HG02884 (cell line): ENCODE results near the gene CACHD1.

Experiments
- ATAC-seq: cut with Tn5 transposase; IDR thresholded peaks from one replicate; pipeline ENCODE4 v1.9.1; 2021; ENCODE audit warnings: mild to moderate bottlenecking, moderate library complexity; ENCODE audit not compliant: unreplicated experiment

CACHD1 gene

DNA sequence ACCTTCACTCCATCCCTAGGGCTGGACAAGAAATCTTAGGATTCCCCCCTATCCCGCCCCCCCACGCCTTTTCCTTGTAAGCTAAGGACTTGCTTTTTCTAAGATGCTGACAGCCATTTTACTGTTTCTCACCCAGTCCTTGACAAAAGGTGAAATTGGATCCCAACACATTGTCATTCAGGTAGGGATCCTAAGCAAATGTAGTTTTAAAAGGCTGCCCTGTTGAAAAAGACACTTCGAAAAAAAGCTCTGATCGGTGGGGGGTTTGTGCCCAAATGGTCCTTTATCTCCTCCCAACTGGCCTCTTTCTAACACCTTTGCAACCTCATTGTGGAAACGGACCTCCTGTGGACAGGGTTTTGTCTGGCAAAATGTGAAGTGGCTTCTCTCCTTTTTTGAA, 2.9 kb downstream of the CACHD1 start:
- no peak for ATAC-seq

DNA sequence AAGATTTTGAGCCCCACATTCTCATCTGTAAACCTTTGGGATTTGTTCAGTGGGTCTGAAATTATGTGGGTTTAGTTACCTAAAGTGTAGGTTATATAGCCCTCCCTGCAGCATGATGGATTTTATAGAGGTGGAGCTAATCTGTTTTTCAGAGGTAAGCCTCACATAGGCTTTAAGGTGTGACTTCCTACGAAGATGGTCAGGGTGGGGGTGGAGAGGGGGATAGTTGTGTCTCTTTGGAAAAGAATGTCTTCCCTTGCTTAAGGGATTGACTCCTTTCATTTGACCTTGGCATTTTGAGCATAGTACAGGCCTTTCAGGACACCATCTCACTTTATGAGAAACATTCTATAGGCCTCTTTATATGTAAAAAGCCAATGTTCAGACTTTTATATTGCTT, 3.4 kb downstream of the CACHD1 start:
- no peak for ATAC-seq

DNA sequence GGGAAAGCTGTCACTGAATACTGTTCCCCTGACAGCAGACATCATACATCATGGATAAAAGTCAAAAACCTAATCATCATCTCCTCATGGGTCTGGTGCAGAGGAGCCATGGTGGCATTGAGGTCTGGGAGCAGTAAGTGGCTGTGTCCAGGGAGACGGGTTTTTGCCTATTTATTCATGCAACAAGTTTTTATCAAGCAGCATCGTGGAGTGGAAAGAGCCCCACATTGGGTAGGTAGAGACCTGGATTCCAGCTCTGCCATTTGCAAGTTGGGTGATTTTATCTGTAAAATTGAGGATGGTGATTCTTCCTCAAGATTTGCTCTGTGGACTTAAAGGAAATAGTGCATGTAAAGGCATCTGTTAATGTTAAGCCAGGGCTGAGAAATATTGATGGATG, 4.2 kb downstream of the CACHD1 start:
- no peak for ATAC-seq

DNA sequence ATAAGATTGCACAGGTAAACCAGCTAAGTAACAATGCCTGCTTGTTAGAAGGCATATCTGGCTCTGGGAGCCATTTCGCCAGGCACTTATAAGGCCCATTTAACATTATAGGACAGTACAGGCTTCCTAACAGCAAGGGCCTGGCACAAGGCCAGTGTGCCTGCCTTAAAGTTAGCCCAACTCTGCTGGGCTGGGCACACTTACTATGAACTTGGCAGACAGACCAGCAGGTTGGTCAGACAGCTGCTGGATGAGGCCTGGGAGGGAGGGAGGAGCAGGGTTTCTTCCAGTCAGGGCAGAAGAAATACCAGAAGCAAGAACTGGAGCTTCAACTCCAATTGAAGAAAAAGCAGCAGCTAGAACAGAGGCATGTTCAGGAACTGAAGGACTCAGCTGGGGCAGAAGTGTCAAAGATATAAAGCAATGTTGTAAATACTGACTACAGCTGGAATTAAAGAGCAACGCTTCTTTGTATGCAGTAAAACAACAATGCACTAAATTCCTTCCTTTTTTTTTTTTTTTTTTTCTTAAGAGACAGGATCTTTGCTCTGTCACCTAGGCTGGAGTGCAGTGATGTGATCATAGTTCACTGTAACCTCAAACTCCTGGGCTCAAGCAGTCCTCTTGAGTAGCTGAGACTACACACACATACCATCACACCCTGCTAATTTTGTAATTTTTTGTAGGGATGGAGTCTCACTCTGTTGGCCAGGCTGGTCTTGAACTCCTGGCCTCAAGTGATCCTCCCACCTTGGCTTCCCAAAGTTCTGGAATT, 4.9 kb downstream of the CACHD1 start:
- no peak for ATAC-seq

DNA sequence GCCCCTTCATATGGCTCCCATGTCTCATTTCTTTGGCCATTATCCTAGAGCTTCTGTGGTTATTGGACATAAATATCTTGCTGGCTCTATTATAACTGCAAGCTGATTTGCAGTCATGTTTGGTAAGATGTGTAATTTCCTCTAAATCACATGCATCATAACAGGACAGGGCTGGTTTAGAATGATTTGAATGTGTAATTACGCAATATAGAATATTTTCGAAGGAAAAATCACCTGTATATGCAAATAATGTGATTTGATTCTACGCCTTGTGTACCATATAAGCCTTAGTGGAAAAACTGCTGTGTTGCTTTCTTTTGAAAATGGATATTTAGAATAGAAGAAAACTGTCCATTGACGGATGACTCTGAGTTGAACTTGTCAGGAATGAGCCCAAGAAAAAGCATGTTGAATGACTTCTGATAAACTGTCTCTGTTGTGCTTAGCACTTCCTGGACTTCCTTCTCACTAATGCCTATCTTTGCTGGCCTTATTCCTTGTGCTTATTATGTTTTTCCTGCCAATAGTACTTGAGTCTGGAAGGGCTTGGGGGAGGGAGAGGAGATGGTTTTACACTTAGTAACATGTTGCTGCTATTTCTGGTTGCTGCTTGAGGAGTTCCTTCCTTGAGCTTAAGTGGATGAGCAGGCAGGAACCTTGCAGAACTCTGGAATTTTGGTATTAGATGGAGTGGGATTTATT, 6.5 kb downstream of the CACHD1 start:
- no peak for ATAC-seq

DNA sequence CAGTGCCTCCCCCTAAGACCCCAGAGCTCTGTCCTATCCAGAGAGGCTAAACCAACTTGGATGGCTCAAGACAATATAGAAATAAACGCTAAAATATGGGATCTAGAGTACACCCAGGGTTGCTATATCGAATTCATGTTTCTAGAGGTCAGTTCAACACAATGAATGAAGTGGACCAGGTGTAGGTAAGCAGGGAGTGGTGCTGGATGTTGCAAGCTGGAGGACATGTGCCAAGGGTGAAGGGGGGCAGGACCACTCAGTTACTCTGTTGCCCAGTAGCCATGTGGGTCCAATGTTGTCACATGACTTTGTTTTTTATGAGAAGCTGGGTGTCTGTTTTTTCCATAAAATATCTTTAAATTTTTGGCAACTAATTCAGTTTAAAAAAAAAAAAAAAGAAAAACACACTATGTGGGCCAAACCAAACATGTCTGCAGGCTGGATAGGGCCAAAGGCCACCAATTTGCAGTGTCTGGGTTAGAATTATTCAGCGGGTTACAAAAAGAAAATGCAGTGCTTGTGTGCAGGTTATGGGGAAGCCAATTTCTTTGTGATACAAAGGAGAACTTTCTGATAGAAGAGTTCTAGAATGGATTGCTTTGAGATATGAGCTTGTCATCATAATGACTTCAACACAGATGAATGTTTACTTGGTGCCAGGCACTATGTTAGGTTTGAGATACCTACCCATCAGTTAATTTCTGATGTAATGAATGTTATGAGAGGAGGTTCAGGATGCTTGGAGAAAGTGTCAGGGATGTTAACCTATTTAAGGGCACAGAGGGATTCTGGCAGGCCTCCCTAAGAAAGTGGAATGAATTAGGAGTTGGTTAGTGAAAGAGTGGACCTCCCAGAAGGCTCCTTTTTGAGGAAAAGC, 8.9 kb downstream of the CACHD1 start:
- no peak for ATAC-seq

DNA sequence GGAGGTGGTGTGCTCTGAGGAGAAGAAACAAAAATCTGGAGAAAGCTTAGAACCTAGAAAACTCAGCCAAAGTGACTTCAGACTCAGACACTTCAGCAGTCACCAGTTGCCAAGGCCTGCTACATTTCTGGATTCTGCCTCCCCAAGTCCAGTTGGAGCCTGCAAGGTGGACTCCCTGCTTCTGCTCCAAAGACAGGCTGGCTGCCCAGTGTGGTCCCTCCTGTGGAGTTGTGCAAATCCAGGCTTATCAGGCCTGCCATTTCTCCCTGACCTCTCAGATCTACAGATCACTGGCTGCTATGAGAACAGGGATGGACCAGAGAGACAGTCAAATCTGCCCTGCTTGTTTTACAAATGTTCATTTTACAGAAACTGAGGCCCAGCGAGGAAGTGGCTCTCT, 9.9 kb downstream of the CACHD1 start:
- ATAC-seq = no peak

DNA sequence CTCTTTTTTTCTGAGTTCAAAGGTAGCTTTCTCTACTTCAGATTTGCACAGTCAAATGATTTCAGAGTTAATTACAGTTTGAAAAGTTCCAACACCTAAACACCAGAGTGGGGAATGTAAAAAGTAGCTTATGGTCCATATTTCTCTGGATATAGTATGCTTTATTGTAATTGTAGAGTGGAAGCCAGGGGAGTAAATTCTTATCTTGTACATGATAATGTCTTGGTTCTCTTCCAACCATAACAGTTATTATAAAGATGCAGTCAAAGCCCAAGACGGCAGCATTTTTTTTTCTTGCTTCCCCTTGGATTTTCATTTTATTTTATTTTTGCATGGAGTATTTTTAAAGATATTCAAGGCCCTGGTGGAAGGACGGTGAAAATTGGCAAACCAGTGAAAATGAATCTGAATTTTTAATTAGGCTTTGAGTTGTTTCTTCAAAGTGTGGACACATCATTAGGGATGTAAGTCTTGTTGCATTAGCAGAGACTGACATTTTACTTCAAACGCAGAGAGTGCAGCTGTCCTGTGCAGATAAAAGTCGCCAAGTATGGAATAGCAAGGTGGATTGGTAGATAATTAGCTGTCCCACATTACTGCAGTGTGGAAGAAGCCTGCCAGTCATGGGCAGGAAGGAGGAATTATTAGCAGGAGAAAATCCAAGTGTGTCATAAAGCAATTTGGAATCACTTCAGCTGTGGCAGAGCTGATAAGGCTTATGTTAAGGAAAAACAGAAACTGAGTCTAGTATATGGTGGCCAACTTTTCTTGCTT, 11.3 kb downstream of the CACHD1 start:
- no peak for ATAC-seq

DNA sequence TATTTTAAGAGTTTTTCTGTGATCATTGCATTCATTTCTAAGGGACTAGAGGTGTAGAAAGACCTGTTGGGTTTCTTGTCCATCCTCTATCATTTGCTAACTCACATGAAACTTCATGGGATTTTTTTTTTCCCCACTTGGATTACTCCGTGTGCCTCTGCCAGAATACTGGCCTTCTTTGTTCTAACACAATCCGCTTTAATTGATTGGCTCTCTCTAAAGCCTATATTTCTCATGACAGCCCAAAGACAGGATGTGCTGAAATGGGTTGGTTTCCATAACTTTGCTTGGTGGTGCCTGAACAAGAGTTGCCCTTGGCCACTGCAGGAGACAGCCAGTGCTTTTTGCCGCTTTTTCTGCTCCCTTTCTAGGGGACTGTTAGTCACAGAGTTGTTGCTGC, 12.2 kb downstream of the CACHD1 start:
- ATAC-seq = no peak

DNA sequence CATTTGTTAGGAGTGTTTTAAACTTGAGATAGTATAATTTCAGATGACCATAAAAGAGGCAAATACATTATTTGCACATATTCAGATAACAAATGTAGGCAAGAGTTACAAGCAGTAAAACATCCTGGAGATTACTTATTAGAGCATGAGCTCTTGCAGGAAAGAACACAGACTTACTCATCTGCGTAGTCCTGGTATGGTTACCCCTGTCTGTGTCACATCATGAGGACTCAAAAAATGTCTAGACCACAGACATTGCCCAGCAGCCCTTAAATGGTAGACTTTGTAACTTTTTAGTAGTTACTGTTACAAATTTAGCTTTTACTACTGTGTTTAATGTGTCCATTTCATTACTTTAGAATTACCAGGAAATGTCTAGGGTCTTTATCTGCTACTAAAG, 12.8 kb downstream of the CACHD1 start:
- ATAC-seq = no peak

DNA sequence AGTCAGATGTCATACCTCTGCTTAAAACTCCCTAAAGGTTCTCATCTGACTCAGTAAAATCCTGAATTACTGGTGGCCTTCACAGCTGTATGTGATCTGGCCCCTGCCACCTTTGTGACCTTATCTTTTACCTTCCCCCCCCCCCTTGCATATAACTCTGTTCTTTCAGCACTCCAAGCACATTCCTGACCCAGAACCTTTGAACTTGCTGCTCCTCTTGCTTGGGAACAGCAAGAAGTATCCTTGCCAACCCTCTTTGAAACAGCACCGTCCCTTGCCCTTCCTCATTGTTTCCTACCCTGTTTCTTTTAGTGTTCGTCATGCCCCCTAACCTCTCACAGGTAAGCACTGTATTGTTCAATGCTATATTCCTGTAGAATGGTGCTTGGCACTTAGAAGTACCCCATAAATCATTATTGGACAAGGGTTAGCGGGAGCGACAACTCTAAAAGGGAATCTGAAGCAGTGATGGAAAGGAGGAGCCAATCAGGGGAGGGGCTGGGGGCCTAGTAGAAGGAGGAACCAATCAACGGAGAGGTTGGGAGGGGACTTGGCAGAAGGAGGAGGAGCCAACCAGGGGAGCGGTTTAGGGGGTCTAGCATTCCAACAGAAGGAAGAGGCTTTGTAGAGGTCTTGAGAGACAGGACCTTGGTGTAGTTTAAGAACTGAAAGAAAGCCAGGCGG, 13.9 kb downstream of the CACHD1 start:
- ATAC-seq = no peak

DNA sequence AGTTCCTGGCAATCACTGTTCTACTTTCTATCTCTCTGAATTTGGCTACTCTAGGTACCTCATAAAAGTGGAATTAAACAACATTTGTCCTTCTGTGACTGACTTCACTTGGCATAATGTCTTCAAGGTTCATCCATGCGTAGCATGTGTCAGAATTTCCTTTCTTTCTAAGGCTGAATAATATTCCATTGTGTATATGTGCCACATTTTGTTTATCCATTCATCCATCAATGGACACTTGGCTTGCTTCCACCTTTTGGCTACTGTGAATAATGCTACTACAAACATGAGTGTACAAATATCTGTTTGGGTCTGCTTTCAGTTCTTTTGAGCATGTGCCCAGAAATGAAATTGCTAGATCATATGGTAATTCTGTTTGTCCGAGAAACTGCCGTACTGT, 14.7 kb downstream of the CACHD1 start:
- ATAC-seq = no peak

DNA sequence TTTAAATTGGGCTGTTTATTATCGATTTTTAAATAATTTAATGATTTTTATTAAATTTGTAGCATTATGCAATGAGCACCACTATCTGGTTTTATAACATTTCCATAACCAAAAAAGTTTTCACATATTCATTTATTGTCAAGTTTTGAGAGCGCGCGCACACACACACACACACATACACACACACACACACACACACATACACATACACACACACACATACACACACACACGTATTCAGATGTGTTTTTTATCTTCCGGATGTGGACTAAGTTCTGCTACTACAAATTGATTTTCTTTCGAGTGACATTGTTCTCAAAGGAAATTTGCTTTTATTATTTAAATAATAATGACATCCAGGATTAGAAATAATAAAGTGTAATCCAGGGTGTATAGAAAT, 16.3 kb downstream of the CACHD1 start:
- ATAC-seq = no peak

DNA sequence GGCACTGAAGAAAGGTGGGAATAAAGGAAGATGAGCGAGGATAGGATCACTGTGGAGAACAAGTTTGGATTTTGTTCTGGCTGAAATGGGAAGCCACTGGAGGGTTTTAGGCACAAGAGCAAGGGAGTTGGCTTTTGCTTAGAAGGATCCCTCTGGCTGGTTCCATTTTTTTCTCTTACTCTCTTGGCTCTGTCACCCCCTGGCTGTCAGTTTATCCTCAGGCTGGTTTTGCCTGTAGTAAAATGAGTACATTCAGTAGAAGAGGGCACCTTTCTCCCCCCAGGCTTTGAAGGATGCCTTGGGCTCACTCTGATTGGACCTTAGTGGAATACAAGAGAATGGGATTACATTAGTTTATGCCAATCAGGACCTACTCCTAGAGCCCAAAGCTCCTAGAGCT, 17.1 kb downstream of the CACHD1 start:
- ATAC-seq = no peak

DNA sequence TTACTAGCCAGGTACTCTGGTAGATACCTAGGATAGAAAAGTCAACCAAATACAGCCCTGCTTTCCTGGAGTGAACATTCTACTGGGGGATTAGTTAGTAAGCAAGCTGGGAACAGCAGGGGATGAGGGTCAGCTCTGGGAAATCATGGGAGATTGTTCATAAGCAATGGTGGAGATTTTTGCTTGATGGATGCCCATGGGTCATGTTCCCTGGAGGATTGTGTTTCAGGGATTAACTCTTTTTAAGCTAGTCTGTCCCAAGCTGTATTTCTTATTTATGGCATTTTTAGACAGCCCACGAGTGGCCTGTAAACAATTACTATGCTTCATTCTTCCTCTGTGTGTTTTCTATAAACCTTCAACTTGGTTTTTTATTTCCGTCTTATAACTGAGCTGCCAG, 18.9 kb downstream of the CACHD1 start:
- no peak for ATAC-seq

DNA sequence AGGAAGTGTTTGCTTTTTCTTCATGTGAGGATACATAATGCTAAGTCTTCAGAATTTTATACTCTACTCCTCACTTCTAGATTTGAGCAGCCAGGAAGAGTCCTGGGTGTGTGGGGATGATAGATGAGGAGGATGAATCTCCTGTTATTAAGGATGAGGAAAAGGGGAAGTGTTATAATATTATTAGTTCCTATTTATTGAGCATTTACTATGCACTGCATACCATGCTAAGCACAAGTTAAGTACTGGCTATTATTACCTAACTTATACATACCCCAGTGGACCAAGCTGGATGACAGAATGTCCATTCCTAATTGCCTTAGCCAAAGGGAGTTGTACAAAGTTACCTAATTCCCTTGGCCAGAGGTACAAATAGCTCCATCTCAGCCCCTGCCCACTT, 19.8 kb downstream of the CACHD1 start:
- ATAC-seq = no peak

DNA sequence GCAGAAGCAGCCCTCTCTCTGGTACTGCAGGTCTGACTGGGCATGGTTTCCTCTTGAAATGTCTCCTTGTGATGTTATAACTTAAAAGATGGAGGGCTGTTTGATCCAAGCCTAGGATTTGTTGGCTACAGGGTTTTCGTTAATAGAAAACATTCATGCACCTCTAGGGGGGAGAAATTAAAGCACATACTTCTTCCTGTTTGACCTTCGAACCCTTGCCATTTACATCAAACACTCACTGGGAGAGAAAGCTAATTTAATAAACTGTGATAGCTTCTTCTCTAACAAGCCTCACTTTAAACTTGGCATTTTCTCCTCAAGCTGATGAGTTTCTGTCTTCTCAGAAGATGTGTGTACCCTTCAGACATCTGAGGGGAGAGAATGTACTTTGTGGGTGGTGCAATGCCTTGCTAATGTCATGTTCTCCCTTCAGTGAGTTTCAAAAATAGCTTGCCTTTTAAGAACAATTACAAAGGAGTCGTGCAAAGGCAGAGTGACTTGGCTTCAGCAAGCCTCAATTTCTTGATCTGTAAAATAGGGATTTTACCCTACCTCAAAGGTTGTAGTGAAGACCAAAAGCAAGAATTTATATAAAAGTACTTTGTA, 20.4 kb downstream of the CACHD1 start:
- ATAC-seq = no peak

DNA sequence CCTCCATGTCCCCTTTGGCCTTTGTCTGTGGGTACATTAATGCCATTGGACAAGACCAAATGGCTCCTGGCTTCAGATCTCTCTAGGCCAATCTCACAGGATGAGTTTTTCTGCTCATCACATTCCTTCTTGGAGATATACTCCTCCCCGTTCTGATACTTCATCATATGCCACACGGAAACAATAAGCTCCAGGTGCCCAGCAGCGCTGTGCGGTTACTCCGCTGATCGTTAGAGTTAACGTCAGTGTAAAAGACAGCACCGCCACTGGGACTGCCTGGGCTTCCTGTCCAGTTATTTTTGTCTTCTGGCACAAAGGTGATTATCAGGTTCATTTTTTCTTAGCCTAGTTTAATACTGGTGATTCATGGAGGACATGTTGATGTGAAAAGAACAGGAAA, 22.5 kb downstream of the CACHD1 start:
- ATAC-seq = no peak

DNA sequence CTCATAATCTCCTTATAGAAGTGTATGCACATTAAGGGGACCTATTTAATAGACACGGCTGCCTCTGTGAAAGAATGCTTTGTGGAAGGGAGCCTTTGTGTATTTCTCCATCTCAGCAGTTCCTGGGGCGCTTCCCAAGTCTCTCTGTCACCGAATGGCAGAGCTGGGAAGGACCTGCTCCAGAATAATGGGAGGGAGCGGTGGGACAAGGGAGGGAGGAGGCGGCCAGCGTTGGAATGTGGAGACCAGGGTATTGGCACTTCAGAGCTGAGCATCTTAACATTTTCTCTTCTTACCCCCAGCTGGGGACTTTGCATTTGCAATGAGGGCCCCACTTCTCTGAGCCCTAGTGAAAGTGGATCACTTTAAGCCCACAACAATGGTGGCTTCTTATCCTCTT, 23.9 kb downstream of the CACHD1 start:
- no peak for ATAC-seq

DNA sequence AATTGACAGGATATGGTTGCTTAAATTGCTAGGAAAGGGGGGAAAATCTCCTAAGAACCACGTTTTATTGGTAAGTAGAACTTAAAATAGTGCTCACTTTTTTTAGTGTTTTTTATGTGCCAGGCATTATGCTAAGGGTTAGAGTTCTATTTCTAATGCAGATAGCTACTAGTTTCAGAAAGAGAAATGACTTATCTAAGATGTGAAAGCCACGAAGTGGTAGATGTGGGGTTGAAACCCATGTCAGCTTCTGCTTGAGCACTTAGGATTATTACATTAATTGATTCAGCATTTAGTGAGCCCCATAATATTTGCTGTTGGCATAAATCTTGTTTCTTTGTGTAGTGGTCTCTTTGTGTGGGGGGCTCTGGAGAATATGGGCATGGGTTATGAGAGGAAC, 24.7 kb downstream of the CACHD1 start:
- no peak for ATAC-seq
